Midbrain (tissue), 1 donor: ENCODE data around the gene IVD.

ENCODE experiments used
- DNase-seq: peaks from one replicate; lab custom pipeline; 2025; lab: John Stamatoyannopoulos, UW

IVD gene

GRCh38 chr15:40459391-40460015 is 53.9 kb downstream of the IVD start:
- no peak for DNase-seq

- no peak for DNase-seq
These were observed 54.8 kb downstream of the IVD start for GRCh38 chr15:40460404-40460803.

GRCh38 chr15:40461958-40462357 is 56.4 kb downstream of the IVD start:
- DNase-seq: no peak

DNA sequence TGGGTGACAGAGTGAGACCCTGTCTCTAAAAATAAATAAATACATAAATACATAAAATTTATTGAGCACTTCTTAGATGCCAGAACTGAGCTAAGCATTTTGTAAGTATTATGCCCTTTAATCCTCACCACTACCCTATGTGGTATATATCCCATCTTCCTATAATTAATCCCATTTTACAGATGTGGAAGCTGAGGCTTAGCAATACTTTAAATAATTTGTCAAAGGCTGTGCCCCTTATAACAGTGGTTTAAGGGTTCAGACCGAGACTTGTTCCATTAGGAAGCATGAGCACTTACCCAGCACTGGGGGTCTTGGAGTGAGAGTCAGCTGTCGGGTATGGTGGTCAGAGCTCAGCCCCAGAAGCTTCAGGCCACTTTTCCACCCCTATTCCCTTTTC is 57.7 kb downstream of the IVD start:
- DNase-seq: no peak

DNA sequence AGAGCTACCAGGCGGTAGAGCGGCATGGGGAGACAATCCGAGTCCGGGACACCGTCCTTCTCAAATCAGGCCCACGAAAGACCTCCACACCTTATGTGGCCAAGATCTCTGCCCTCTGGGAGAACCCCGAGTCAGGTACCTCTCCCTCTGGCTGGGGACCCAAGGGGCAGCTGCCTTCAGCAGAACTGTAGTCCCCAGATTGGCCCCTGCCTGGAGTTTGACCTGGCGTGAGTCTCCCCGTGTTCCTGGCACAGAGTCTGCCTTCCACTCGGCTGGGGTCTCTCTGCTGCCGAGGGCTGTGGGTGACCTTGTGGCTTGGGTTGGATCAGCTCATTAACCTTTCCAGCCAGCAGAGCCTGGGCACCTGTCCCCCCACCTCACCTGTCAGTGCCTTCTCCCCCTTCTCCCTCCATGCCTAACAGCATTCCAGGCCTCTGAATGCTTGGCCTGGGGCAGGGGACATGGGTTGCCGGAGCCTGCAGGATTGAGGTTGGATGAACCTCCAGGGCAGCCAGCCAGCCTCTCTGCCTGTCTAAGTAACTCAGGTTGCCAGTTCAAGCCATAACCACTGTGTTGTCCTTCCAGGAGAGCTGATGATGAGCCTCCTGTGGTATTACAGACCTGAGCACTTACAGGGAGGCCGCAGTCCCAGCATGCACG is 58.4 kb downstream of the IVD start:
- DNase-seq: no peak

DNA sequence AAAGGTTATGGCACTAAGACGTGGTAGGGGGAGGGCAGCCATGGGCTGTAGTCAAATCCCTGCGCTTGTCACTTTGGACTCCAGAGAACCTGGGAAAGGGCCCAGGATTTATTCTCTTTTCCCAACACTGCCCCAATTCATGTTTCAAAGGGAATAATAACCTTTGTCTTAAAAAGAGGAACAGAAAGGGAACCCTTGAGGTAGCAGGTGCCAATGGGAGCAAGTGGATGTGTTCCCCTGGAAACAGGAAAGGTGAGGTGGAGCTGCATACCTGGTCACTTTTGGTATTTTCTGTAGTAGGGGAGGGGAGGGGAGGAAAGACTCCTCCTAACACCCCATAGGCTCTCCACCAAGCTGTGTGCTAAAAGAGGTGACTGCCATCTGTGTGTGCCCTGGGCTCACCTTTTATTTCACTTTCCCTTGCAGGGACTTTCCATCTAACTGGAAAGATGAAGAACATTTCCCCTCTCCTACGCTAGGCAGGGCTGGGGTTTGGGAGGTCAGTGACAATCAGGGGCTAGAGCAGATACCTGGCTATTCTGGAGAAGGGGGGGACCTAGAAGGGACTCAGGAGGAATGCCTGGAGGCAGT is 59.1 kb downstream of the IVD start:
- no peak for DNase-seq

DNA sequence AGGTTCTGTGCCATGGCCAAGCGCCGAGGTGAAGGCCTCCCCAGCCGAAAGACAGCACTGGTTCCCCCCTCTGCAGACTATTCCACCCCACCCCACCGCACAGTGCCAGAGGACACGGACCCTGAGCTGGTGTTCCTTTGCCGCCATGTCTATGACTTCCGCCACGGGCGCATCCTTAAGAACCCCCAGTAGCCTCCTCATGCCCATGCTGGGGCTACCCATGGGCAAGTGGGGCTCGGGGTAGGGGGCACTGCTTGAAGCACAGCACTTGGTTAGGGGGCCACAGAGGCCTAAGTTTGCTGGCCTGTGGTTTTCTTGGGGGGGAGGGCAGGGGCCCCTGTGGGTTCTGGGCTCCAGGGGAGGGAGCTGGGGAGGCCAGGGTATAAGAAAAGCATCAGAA is 60.3 kb downstream of the IVD start:
- DNase-seq: no peak

GRCh38 chr15:40466426-40467260 is 61.0 kb downstream of the IVD start:
- DNase-seq: no peak

DNA sequence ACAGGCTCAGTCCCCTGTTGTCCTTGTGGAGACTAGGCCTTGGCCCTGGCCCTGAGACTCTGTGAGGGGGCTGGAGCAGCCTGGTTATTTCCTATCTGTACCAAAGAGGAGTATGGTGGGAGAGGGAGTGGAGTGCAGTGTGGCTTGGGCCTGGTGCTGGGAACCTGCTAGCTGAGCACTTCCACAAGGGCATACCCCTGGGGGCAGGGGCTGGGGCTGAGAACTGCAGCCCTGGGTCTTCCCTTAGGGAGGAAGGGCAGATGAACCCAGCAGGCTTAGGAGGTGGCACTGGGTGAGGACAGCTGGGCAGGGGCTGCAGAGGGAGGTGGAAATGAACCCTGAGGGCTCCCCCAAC is 61.6 kb downstream of the IVD start:
- DNase-seq: no peak

DNA sequence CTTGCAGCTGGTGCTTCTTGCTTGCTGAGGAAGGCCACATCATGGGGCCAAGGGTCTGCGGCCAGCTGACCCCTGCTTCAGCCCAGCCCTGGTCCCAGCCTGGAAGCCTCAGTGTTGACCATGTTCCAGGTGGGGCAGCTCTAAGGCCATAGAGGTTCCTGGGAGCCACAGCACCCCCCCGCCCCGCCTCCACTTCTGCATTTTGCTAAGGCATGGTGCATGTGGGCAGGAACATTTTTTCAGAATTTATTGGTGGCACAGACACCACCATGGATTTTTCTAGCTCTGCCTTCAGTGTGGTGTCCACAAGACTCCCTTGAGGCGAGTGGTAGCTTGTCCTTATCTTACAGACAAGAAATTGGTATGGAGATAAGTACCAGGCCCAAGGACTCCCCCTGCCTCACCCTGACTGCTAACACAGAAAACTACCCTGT is 63.3 kb downstream of the IVD start:
- DNase-seq: no peak

- no peak for DNase-seq
These were observed 64.3 kb downstream of the IVD start for GRCh38 chr15:40469776-40470390.

DNA sequence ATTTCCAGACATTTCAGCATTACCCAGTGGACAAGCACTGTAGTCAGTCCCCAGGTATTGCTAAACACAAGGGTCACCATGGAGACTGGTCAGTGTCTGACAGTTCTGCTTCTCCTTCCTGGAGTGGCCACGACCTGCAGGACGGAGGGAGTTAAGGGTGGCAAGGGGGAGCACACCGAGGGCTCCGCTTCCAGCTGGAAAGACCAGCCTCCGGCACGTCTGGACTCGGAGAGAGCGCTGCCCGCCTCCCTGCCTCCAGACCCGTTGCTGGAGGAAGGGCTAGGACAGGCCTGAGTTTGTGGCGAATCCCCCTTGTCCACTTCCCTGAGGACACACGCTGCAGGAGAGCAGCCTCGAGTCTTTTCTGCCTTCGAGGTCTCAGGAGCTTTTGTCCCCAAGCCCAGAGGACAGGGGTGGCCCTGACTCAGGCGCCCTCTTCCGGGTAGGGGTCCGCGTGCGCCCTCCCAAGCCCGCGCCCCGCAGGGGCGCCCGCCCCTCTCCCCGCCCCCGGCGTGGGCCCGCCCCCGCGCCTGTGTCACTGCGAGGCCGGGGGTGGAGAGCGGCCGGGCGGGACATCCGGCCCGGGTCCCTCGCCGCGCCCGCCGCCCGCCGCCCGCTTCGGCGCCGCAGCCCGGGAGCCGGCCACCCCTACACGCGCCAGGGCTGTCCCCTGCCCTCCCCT is 65.0 kb downstream of the IVD start, which contains the start of gene CHST14:
Gene CHST14 (plus strand): TSS at position 562 of the 682 bp plus-strand sequence. CDS start 230 bp downstream, outside the sequence.
- peak; percentile 64 for DNase-seq
